Activated B cell treated with CpG ODN at 0.5 μM for 24 hours (primary cell): ENCODE results near the gene MFSD2A. TPM values are rescaled to one million over a fixed set of nuclear protein-coding genes. Genes with fewer than 3 reads are reported as not detected.

ENCODE experiments used
- ATAC-seq: fragments of 200-7000 bp; cut with Tn5 transposase; one replicate; pipeline ENCODE4 v1.10.0; 2021; ENCODE audit warnings: low read depth, mild to moderate bottlenecking, moderate library complexity
- CTCF ChIA-PET: fragments of 350-600 bp; sonication (Branson Sonifier 250); formaldehyde crosslinking; loops from one replicate; lab custom pipeline; 2021; ENCODE audit warnings: antibody characterized with exemption; lab: Charles Lee
- POLR2A ChIA-PET: fragments of 350-600 bp; sonication (Branson Sonifier 250); formaldehyde crosslinking; loops from one replicate; lab custom pipeline; 2021; ENCODE audit warnings: antibody characterized with exemption; lab: Charles Lee
- DNase-seq: peaks from one replicate; pipeline ENCODE4 v3.0.0; 2022
- H3K27ac Mint-ChIP-seq: one replicate; pipeline ENCODE4 v1.8.0; 2020; ENCODE audit warnings: mixed read lengths
- H3K27me3 Mint-ChIP-seq: one replicate; pipeline ENCODE4 v1.8.0; 2021; ENCODE audit warnings: mixed read lengths
- H3K36me3 Mint-ChIP-seq: one replicate; pipeline ENCODE4 v1.8.0; 2021; ENCODE audit warnings: low read depth, mixed read lengths
- H3K4me1 Mint-ChIP-seq: one replicate; pipeline ENCODE4 v1.8.0; 2021; ENCODE audit warnings: mixed read lengths
- H3K4me3 Mint-ChIP-seq: one replicate; pipeline ENCODE4 v1.8.0; 2020; ENCODE audit warnings: mild to moderate bottlenecking, mixed read lengths
- H3K9me3 Mint-ChIP-seq: one replicate; pipeline ENCODE4 v1.8.0; 2020; ENCODE audit warnings: mixed read lengths
- CTCF ChIP-seq: fragments of 200-600 bp; IDR thresholded peaks from one replicate; pipeline ENCODE4 v1.8.0; 2022; ENCODE audit warnings: antibody characterized with exemption, mild to moderate bottlenecking
- intact Hi-C: fragments of 100-400 bp; cut with micrococcal nuclease; formaldehyde crosslinking; loops from one replicate; pipeline ENCODE4 v1.15.1; 2024
- total RNA-seq: library from RNA; stranded (reverse); gene quantifications from 2 replicates; pipeline ENCODE4 v1.2.3, GENCODE V29; 2022

MFSD2A gene
- total RNA-seq, 1 donor from 2014 or later, result 36.0 TPM

- ATAC-seq (no peak), DNase-seq (no peak)
- Mint-ChIP-seq H3K9me3 (peaks cover 3% of the 10 kb centered on the region), H3K4me3 (no peak overlapping the region), H3K27ac (no peak overlapping the region), H3K36me3 (no peaks in the 10 kb centered on the region), H3K4me1 (peaks cover 2% of the 10 kb centered on the region), H3K27me3 (no peaks in the 10 kb centered on the region)
- ChIA-PET POLR2A (interaction anchor here (0.7 kb wide), 1 partner anchor 17 kb away, joined by 3 read pairs; no protein-coding TSS in a partner anchor), CTCF (interaction anchor here (1.3 kb wide), 1 partner anchor 15 kb away, joined by 4 read pairs; no protein-coding TSS in a partner anchor)
- intact Hi-C loops, result loop anchor here (5.0 kb wide), 1 partner anchor 34 kb away; no protein-coding TSS in a partner anchor
- TF ChIP-seq CTCF, result no peak
Measured at GRCh38 chr1:39988618-39989343, 33.8 kb downstream of the MFSD2A start.

- Mint-ChIP-seq H3K4me1 (peaks cover 11% of the 10 kb centered on the region), H3K27ac (no peak overlapping the region), H3K36me3 (no peaks in the 10 kb centered on the region), H3K4me3 (no peak overlapping the region), H3K27me3 (no peaks in the 10 kb centered on the region), H3K9me3 (peaks cover 3% of the 10 kb centered on the region)
- ATAC-seq (no peak), DNase-seq (no peak)
- ChIA-PET POLR2A (no interaction called here), CTCF (no interaction called here)
- TF ChIP-seq CTCF, result no peak
- intact Hi-C loops, result no loop called here
Measured at GRCh38 chr1:39990428-39990827, 35.5 kb downstream of the MFSD2A start.

GRCh38 chr1:39992234-39992633 is 37.3 kb downstream of the MFSD2A start:
- peaks cover 23% of the 10 kb centered on the region for H3K4me1 Mint-ChIP-seq
- DNase-seq, result no peak
- ChIA-PET POLR2A (no interaction called here), CTCF (interaction anchor here (1.0 kb wide), 1 partner anchor 40 kb away, joined by 3 read pairs; no protein-coding TSS in a partner anchor)
- TF ChIP-seq CTCF, result no peak
- H3K27ac Mint-ChIP-seq, result no peak overlapping the region
- no peak overlapping the region for H3K4me3 Mint-ChIP-seq
- no peaks in the 10 kb centered on the region for H3K27me3 Mint-ChIP-seq
- H3K9me3 Mint-ChIP-seq, result no peaks in the 10 kb centered on the region
- no peaks in the 10 kb centered on the region for H3K36me3 Mint-ChIP-seq
- intact Hi-C loops, result no loop called here
- ATAC-seq, result no peak

GRCh38 chr1:39992888-39993287 is 37.9 kb downstream of the MFSD2A start:
- intact Hi-C loops, result no loop called here
- no peaks in the 10 kb centered on the region for H3K36me3 Mint-ChIP-seq
- H3K27me3 Mint-ChIP-seq, result no peaks in the 10 kb centered on the region
- H3K9me3 Mint-ChIP-seq, result no peaks in the 10 kb centered on the region
- TF ChIP-seq CTCF, result no peak
- no peak for DNase-seq
- H3K4me3 Mint-ChIP-seq, result no peak overlapping the region
- no peak overlapping the region for H3K27ac Mint-ChIP-seq
- peaks cover 23% of the 10 kb centered on the region for H3K4me1 Mint-ChIP-seq
- ChIA-PET POLR2A (interaction anchor here (0.7 to 1.1 kb wide), 2 partner anchors 9 to 178 kb away, joined by 6 to 8 read pairs; no protein-coding TSS in a partner anchor), CTCF (interaction anchor here (1.0 kb wide), 1 partner anchor 40 kb away, joined by 3 read pairs; no protein-coding TSS in a partner anchor)
- ATAC-seq, result no peak

- POLR2A ChIA-PET, result interaction anchor here (1.5 kb wide), 1 partner anchor 28 kb away, joined by 4 read pairs; no protein-coding TSS in a partner anchor
- peak overlapping the region; percentile 1 for H3K4me3 Mint-ChIP-seq
- H3K27ac Mint-ChIP-seq, result peak overlapping the region; percentile 77
- H3K36me3 Mint-ChIP-seq, result no peaks in the 10 kb centered on the region
- no peak for DNase-seq
- peak; percentile 96 for ATAC-seq
- intact Hi-C loops, result no loop called here
- CTCF ChIA-PET, result interaction anchor here (0.9 to 1.2 kb wide), 3 partner anchors 37 to 76 kb away, joined by 3 to 7 read pairs (median 5); no protein-coding TSS in a partner anchor
- no peaks in the 10 kb centered on the region for H3K9me3 Mint-ChIP-seq
- peaks cover 27% of the 10 kb centered on the region for H3K4me1 Mint-ChIP-seq
- no peaks in the 10 kb centered on the region for H3K27me3 Mint-ChIP-seq
- TF ChIP-seq CTCF, result no peak
Measured at GRCh38 chr1:39995973-39996393, 41.0 kb downstream of the MFSD2A start.
